ENCODE data around the gene ATXN1.

The ATXN1 gene

GRCh38 chr6:16374016-16374415 is 387.2 kb downstream of the ATXN1 start:
- no peak for DNase-seq

- DNase-seq = no peak
These were observed 389.1 kb downstream of the ATXN1 start for GRCh38 chr6:16372029-16372776.

GRCh38 chr6:16371401-16371800 is 389.9 kb downstream of the ATXN1 start:
- no peak for DNase-seq

GRCh38 chr6:16370943-16371342 is 390.3 kb downstream of the ATXN1 start:
- no peak for DNase-seq

GRCh38 chr6:16369989-16370388 is 391.3 kb downstream of the ATXN1 start:
- DNase-seq = no peak

GRCh38 chr6:16369140-16369745 is 392.0 kb downstream of the ATXN1 start:
- no peak for DNase-seq

- DNase-seq = no peak
These were observed 393.7 kb downstream of the ATXN1 start for GRCh38 chr6:16367571-16367970.

GRCh38 chr6:16363749-16364148 is 397.5 kb downstream of the ATXN1 start:
- no peak for DNase-seq

GRCh38 chr6:16362819-16363589 is 398.3 kb downstream of the ATXN1 start:
- no peak for DNase-seq

GRCh38 chr6:16362296-16362695 is 399.0 kb downstream of the ATXN1 start:
- no peak for DNase-seq

- no peak for DNase-seq
These were observed 399.4 kb downstream of the ATXN1 start for GRCh38 chr6:16361861-16362260.

GRCh38 chr6:16361121-16361520 is 400.1 kb downstream of the ATXN1 start:
- no peak for DNase-seq

- no peak for DNase-seq
These were observed 400.9 kb downstream of the ATXN1 start for GRCh38 chr6:16360365-16360764.

GRCh38 chr6:16359563-16359962 is 401.7 kb downstream of the ATXN1 start:
- no peak for DNase-seq

- DNase-seq = no peak
These were observed 402.6 kb downstream of the ATXN1 start for GRCh38 chr6:16358531-16359138.

GRCh38 chr6:16355699-16356446 is 405.4 kb downstream of the ATXN1 start:
- DNase-seq = no peak

- no peak for DNase-seq
These were observed 406.0 kb downstream of the ATXN1 start for GRCh38 chr6:16355238-16355637.

GRCh38 chr6:16354692-16355091 is 406.6 kb downstream of the ATXN1 start:
- DNase-seq = no peak

- no peak for DNase-seq
These were observed 408.3 kb downstream of the ATXN1 start for GRCh38 chr6:16352821-16353438.

GRCh38 chr6:16352258-16352635 is 409.0 kb downstream of the ATXN1 start:
- DNase-seq = no peak

GRCh38 chr6:16349544-16349943 is 411.7 kb downstream of the ATXN1 start:
- DNase-seq = no peak

GRCh38 chr6:16346831-16347230 is 414.4 kb downstream of the ATXN1 start:
- DNase-seq = no peak
